Endodermal cell (in vitro differentiated cells): ENCODE measurements around the gene SLC16A1. TPM values are rescaled to one million over a fixed set of nuclear protein-coding genes. Genes with fewer than 3 reads are reported as not detected.
"Not testable (repeated sequence)": the region's sequence is repeated elsewhere in the genome, so short reads cannot be mapped to it uniquely, and the experiment has no call there.

Experiments
- DNase-seq: peaks from one replicate; pipeline ENCODE4 v3.0.0-alpha.2; 2017
- H3K27ac ChIP-seq: 2 replicates; pipeline ENCODE4 v1.5.1; 2013; ENCODE audit warnings: mild to moderate bottlenecking, low read depth, low read length, moderate library complexity
- H3K27me3 ChIP-seq: 2 replicates; pipeline ENCODE4 v1.6.1; 2013; ENCODE audit warnings: mild to moderate bottlenecking, low read length, moderate library complexity; ENCODE audit not compliant: insufficient read depth, control insufficient read depth, poor library complexity, severe bottlenecking
- H3K36me3 ChIP-seq: 2 replicates; pipeline ENCODE4 v1.7.0; 2013; ENCODE audit warnings: mild to moderate bottlenecking, low read length, moderate library complexity; ENCODE audit not compliant: control insufficient read depth, insufficient read depth
- H3K4me1 ChIP-seq: one replicate; pipeline ENCODE4 v1.7.0; 2013; ENCODE audit warnings: low read length; ENCODE audit not compliant: control insufficient read depth, insufficient read depth
- H3K4me3 ChIP-seq: 2 replicates; pipeline ENCODE4 v1.5.1; 2013; ENCODE audit warnings: mild to moderate bottlenecking, low read length, moderate library complexity
- H3K9ac ChIP-seq: 2 replicates; pipeline ENCODE4 v1.6.1; 2013; ENCODE audit warnings: mild to moderate bottlenecking, low read length, moderate library complexity; ENCODE audit not compliant: poor library complexity, severe bottlenecking; ENCODE audit errors: extremely low read depth
- H3K9me3 ChIP-seq: 2 replicates; pipeline ENCODE4 v1.6.1; 2013; ENCODE audit warnings: mild to moderate bottlenecking, low read length, moderate library complexity; ENCODE audit not compliant: control insufficient read depth
- H3K27ac Mint-ChIP-seq: 2 replicates; pipeline ENCODE4 v1.8.0; 2020; ENCODE audit warnings: mixed read lengths
- H3K27me3 Mint-ChIP-seq: 2 replicates; pipeline ENCODE4 v1.8.0; 2021; ENCODE audit warnings: mild to moderate bottlenecking, mixed read lengths; ENCODE audit not compliant: insufficient read depth
- H3K36me3 Mint-ChIP-seq: 2 replicates; pipeline ENCODE4 v1.8.0; 2020; ENCODE audit warnings: low read depth, mixed read lengths
- H3K4me1 Mint-ChIP-seq: 2 replicates; pipeline ENCODE4 v1.8.0; 2020; ENCODE audit warnings: mixed read lengths
- H3K4me3 Mint-ChIP-seq: 2 replicates; pipeline ENCODE4 v1.8.0; 2020; ENCODE audit warnings: mild to moderate bottlenecking, moderate library complexity, mixed read lengths
- H3K9me3 Mint-ChIP-seq: 2 replicates; pipeline ENCODE4 v1.8.0; 2020; ENCODE audit warnings: mild to moderate bottlenecking, mixed read lengths
- WGBS, 2 experiments: methylation state at CpG; one replicate each; pipeline versions ENCODE4 v1.1.5 to v1.1.7; 2013; ENCODE audit warnings: missing lambda C conversion rate in 2 of 2, mixed read lengths in 1 of 2; ENCODE audit not compliant: insufficient coverage in 1 of 2, insufficient read length in 1 of 2; 5-methylcytosine and 5-hydroxymethylcytosine counted together
- total RNA-seq, 2 donors: library from RNA; stranded (reverse); fragmentation: NEBNext Ultra II Directional in 1 of 2; extraction: Animal tissue kit (Norgen Biotek cat#: 25700) in 1 of 2; gene quantifications; 2 replicates in 1 of 2; 3 replicates in 1 of 2; pipeline ENCODE4 v1.2.1, GENCODE V29; 2021
- TF ChIP-seq, protein P1 (sequence below): fragments of 200-600 bp; sonication (generic); conservative IDR thresholded peaks from 2 replicates; pipeline ENCODE4 v1.5.0; 2021; ENCODE audit warnings: antibody characterized with exemption, mild to moderate bottlenecking

The SLC16A1 gene
- total RNA-seq, 2 donors from 2014 or later = 229 to 248 TPM

DNA sequence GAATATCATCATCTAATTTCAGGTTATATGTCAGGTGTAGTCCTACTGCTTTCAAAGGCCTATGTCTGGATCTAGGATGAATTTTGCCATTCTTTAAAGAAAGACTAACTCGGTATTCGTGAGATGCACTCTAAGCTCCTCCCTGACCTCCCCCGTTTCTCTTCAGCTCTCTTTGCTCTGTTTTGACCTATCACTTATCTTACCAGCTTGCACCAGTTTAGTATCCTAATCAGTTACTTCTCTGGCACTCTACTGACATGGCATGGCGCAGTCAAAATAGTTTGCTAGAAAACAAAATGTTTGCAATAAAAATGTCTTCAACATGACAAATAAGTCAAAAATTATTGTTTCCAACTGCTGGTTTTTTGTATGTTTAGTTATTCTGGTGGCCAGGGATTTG lies 8.4 kb upstream of the SLC16A1 start:
- Mint-ChIP-seq H3K4me3 (no peak overlapping the region), H3K36me3 (peaks cover 51% of the 10 kb centered on the region), H3K27ac (no peak overlapping the region), H3K4me1 (peaks cover 4% of the 10 kb centered on the region), H3K27me3 (no peaks in the 10 kb centered on the region), H3K9me3 (no peaks in the 10 kb centered on the region)
- Histone ChIP-seq H3K9ac (no peak overlapping the region), H3K27ac (no peak overlapping the region), H3K4me1 (no peaks in the 10 kb centered on the region), H3K36me3 (peaks cover 62% of the 10 kb centered on the region), H3K9me3 (peaks cover 8% of the 10 kb centered on the region), H3K4me3 (no peak overlapping the region), H3K27me3 (no peaks in the 10 kb centered on the region)
- TF ChIP-seq, protein P1, sequence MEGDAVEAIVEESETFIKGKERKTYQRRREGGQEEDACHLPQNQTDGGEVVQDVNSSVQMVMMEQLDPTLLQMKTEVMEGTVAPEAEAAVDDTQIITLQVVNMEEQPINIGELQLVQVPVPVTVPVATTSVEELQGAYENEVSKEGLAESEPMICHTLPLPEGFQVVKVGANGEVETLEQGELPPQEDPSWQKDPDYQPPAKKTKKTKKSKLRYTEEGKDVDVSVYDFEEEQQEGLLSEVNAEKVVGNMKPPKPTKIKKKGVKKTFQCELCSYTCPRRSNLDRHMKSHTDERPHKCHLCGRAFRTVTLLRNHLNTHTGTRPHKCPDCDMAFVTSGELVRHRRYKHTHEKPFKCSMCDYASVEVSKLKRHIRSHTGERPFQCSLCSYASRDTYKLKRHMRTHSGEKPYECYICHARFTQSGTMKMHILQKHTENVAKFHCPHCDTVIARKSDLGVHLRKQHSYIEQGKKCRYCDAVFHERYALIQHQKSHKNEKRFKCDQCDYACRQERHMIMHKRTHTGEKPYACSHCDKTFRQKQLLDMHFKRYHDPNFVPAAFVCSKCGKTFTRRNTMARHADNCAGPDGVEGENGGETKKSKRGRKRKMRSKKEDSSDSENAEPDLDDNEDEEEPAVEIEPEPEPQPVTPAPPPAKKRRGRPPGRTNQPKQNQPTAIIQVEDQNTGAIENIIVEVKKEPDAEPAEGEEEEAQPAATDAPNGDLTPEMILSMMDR = no peak
- DNase-seq = no peak
- WGBS, 2 experiments = 89 to 97% methylated on average over 3 to 4 of the region's 4 CpGs

DNA sequence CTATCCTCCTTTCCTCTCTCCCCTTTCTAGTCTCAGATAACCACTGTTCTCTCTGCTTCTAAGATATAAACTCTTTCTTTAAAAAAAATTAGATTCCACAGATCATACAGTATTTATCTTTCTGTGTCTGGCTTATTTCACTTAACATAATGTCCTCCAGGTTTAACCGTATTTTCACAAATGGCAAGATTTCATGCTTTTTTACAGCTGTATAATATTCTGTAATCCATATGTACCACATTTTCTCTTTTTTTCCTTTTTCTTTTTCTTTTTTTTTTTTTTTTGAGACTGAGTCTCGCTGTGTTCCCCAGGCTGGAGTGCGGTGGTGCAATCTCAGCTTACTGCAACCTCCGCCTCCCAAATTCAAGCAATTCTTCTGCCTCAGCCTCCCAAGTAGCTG lies 5.1 kb upstream of the SLC16A1 start:
- peaks cover 26% of the 10 kb centered on the region for H3K36me3 Mint-ChIP-seq

DNA sequence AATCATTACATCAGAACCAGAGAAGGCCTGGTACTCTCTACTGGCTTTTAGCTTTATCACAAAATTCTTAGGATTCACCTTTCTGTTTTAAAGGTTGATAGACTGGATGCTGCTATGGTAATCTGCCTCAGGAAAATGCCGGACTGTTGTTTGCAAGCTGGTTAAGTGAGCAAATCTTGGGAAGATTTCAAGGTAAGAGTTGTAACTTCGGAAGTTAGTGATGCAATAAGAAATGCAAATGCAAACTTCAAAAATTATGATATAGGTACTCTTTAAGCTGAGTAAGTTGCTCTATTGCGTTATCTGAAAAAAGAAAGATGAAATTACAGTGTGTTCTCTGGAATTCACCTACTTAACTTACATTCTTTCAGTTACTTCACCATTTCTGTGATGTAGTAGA lies 4.4 kb upstream of the SLC16A1 start:
- WGBS, 2 experiments = 90 to 100% methylated on average over 2 of the region's 3 CpGs
- H3K9me3 ChIP-seq = peaks cover 8% of the 10 kb centered on the region
- no peak for DNase-seq
- no peak overlapping the region for H3K27ac ChIP-seq
- TF ChIP-seq, protein P1 = no peak
- no peak overlapping the region for H3K9ac ChIP-seq
- H3K9me3 Mint-ChIP-seq = no peaks in the 10 kb centered on the region
- no peak overlapping the region for H3K4me3 ChIP-seq
- no peak overlapping the region for H3K27ac Mint-ChIP-seq
- no peaks in the 10 kb centered on the region for H3K4me1 ChIP-seq
- H3K4me3 Mint-ChIP-seq = no peak overlapping the region
- no peaks in the 10 kb centered on the region for H3K27me3 ChIP-seq
- H3K27me3 Mint-ChIP-seq = no peaks in the 10 kb centered on the region
- peaks cover 32% of the 10 kb centered on the region for H3K36me3 ChIP-seq
- peaks cover 22% of the 10 kb centered on the region for H3K36me3 Mint-ChIP-seq
- peaks cover 10% of the 10 kb centered on the region for H3K4me1 Mint-ChIP-seq

More for the DNA sequence above, 5.1 kb upstream of the SLC16A1 start:
- H3K4me3 Mint-ChIP-seq = no peak overlapping the region
- H3K9me3 Mint-ChIP-seq = no peaks in the 10 kb centered on the region
- Histone ChIP-seq H3K36me3 (peaks cover 39% of the 10 kb centered on the region), H3K4me1 (no peaks in the 10 kb centered on the region), H3K27me3 (no peaks in the 10 kb centered on the region), H3K9ac (no peak overlapping the region), H3K27ac (no peak overlapping the region), H3K4me3 (no peak overlapping the region), H3K9me3 (peaks cover 8% of the 10 kb centered on the region)
- H3K4me1 Mint-ChIP-seq = peaks cover 10% of the 10 kb centered on the region
- DNase-seq = no peak
- 71 to 95% methylated on average over 2 to 4 of the region's 4 CpGs for WGBS, 2 experiments
- TF ChIP-seq, protein P1 = no peak
- H3K27ac Mint-ChIP-seq = no peak overlapping the region
- H3K27me3 Mint-ChIP-seq = no peaks in the 10 kb centered on the region

DNA sequence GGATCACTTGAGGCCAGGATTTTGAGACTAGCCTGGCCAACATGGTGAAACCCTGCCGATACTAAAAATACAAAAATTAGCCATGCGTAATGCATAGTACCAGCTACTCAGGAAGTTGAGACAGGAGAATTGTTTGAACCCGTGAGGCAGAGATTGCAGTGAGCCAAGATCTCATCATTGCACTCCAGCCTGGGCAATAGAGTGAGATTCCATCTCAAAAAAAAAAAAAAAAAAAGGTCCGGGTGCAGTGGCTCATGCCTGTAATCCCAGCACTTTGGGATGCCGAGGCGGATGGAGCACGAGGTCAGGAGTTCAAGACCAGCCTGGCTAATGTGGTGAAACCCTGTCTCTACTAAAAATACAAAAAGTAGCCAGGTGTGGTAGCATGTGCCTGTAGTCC lies 2.2 kb upstream of the SLC16A1 start:
- H3K36me3 ChIP-seq = peaks cover 28% of the 10 kb centered on the region
- 93 to 96% methylated on average over 6 to 7 of the region's 7 CpGs for WGBS, 2 experiments
- not testable (repeated sequence) for H3K27me3 ChIP-seq, H3K27ac ChIP-seq, H3K9me3 ChIP-seq, H3K4me1 ChIP-seq, H3K9me3 Mint-ChIP-seq, H3K27me3 Mint-ChIP-seq, DNase-seq, H3K27ac Mint-ChIP-seq
- Mint-ChIP-seq H3K4me1 (peaks cover 19% of the 10 kb centered on the region), H3K4me3 (peak overlapping the region; percentile 98), H3K36me3 (peaks cover 19% of the 10 kb centered on the region)
- H3K4me3 ChIP-seq = peak overlapping the region; percentile 94
- peak overlapping the region; percentile 27 for H3K9ac ChIP-seq
